ENCODE measurements around the gene TMEM138. TPM values are rescaled to one million over a fixed set of nuclear protein-coding genes. Genes with fewer than 3 reads are reported as not detected.

TMEM138 gene
- polyA plus RNA-seq, 1 donor from 2014 or later: 44.1 TPM

DNA sequence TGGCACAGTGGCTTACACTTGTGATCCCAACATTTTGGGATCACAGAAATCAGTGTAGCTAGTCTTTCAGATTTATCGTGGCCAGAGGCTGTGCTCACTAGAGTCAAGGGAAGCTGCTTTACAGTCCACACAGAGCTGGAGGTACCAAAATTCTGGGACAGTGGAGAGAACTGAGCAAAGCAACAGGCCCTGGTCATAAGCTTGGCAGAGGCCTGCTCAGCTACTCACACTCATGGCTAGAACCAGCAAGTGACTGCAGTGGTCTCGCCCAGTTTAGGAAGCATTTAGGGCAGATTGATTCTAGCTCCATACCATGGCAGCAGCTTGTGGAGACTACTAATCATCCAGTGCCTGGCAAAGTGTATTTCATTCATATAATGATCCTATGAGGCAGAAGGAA, 39.0 kb downstream of the TMEM138 start:
- Mint-ChIP-seq H3K4me3 (no peak overlapping the region), H3K27ac (peak overlapping the region in 2 of 3 donors; percentile 2 to 44), H3K9me3 (no peaks in the 10 kb centered on the region), H3K36me3 (no peaks in the 10 kb centered on the region), H3K4me1 (peaks cover 0 to 4% (median 2%) of the 10 kb centered on the region in 3 donors), H3K27me3 (no peaks in the 10 kb centered on the region)

DNA sequence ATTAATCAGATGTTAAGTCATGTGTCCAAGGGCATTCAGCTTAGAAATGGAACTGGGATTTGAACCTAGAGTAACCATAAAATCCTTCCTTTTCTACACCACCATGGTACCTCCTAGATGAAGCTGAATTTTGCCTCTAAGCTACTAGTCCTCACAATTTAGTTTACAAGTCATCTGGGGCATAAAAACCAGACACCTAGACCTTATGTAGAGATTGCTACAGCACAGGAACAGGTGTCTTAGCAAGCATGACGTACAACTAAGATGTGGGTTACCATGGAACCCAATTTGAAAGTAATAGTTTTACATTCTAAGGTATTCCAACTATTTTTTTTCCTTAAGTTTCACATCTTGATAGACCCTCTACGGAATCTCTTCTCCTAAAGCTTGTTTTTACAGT, 39.4 kb downstream of the TMEM138 start:
- H3K9me3 Mint-ChIP-seq: no peaks in the 10 kb centered on the region
- H3K4me3 Mint-ChIP-seq: no peak overlapping the region
- no peaks in the 10 kb centered on the region for H3K27me3 Mint-ChIP-seq
- no peaks in the 10 kb centered on the region for H3K36me3 Mint-ChIP-seq
- no peak overlapping the region for H3K27ac Mint-ChIP-seq
- peaks cover 0 to 4% (median 2%) of the 10 kb centered on the region in 3 donors for H3K4me1 Mint-ChIP-seq

DNA sequence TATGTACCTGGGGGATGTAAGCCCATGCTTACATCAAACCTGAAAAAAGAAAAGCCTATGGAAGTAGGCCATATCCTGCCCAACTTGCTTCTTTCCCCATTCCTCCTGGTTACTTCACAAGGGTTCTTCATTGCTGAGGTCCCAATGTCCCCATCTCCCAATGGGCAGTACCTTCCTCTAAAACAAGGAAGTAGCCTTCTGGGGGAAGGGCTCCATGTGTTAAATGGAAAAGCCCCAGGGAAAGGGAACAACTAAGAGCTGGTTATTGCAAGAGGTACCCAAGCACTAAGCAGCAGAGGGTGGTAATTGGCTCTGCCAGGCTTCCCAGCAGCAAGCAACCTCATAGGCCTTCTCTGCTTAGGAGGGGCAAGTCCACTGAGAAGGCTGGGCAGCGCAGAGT, 41.5 kb downstream of the TMEM138 start:
- Mint-ChIP-seq H3K4me1 (peaks cover 0 to 5% (median 4%) of the 10 kb centered on the region in 3 donors), H3K27ac (peak overlapping the region in 2 of 3 donors; percentile 14 to 35), H3K36me3 (no peaks in the 10 kb centered on the region)

DNA sequence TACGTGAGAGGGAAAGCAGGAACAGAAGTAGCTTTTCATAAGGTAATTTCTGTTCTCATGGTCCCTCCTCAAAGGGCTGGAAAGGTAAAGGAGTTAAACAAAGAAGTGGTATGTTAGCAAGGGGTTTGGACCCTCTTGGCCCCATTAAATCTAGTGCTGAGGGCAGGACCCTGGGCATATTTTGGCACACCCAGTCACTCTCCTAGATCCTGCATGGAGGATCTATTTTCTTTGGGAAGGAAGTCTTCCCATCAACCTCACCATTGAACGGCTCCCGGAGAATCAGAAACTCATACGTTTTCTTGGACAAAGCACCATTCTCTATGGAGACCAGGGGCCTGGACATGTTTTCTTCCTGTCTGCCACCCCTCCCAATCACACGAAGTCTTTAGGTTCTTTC, 41.9 kb downstream of the TMEM138 start:
- Mint-ChIP-seq H3K27me3 (no peaks in the 10 kb centered on the region), H3K9me3 (no peaks in the 10 kb centered on the region), H3K4me3 (no peak overlapping the region), H3K4me1 (peaks cover 0 to 5% (median 4%) of the 10 kb centered on the region in 3 donors), H3K27ac (peak overlapping the region in 1 of 3 donors; percentile 14), H3K36me3 (no peaks in the 10 kb centered on the region)

More for the DNA sequence above, 41.5 kb downstream of the TMEM138 start:
- no peaks in the 10 kb centered on the region for H3K9me3 Mint-ChIP-seq
- no peaks in the 10 kb centered on the region for H3K27me3 Mint-ChIP-seq
- H3K4me3 Mint-ChIP-seq: no peak overlapping the region

DNA sequence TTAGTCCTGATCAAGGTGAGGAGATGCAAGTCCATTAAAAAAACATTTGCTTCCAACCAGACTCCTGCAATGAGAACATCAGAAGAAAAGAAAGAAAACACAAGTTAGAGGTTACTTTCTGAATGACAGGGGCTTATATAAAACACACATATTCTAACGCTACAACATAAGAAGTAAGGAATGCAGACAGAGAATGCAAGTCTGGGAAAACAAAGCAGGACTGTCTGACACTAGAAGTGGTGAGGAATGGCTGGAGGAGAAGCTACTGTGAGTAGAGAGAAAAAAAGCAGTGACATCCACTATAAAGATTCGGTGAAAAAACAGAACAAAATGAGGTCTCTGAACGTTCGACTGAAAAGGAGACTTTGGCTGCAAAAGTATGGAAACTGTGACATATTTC, 42.5 kb downstream of the TMEM138 start:
- Mint-ChIP-seq H3K27ac (no peak overlapping the region), H3K27me3 (no peaks in the 10 kb centered on the region), H3K4me3 (no peak overlapping the region), H3K4me1 (peaks cover 0 to 5% (median 4%) of the 10 kb centered on the region in 3 donors), H3K9me3 (no peaks in the 10 kb centered on the region), H3K36me3 (no peaks in the 10 kb centered on the region)

DNA sequence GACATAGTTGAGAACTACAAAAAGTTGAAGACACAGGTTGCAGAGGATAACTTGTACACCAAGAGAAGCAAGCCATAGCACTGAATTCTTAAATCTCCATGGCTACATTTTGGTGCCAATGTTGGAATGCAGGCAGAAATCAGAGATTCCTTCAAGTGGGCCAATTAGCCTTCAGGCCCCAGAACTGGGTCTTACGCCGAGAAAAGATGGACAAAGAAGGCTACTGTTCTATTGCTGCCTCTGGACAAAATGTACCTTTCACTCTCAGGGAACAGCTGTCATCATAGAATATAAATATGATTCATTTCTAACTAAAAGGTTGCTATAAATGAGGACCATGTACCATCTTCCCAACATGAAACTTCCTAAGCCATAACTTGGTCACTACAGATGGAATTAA, 43.9 kb downstream of the TMEM138 start:
- Mint-ChIP-seq H3K27me3 (no peaks in the 10 kb centered on the region), H3K4me1 (peaks cover 0 to 5% (median 4%) of the 10 kb centered on the region in 3 donors), H3K9me3 (no peaks in the 10 kb centered on the region), H3K27ac (peak overlapping the region in 1 of 3 donors; percentile 31), H3K4me3 (no peak overlapping the region), H3K36me3 (no peaks in the 10 kb centered on the region)

DNA sequence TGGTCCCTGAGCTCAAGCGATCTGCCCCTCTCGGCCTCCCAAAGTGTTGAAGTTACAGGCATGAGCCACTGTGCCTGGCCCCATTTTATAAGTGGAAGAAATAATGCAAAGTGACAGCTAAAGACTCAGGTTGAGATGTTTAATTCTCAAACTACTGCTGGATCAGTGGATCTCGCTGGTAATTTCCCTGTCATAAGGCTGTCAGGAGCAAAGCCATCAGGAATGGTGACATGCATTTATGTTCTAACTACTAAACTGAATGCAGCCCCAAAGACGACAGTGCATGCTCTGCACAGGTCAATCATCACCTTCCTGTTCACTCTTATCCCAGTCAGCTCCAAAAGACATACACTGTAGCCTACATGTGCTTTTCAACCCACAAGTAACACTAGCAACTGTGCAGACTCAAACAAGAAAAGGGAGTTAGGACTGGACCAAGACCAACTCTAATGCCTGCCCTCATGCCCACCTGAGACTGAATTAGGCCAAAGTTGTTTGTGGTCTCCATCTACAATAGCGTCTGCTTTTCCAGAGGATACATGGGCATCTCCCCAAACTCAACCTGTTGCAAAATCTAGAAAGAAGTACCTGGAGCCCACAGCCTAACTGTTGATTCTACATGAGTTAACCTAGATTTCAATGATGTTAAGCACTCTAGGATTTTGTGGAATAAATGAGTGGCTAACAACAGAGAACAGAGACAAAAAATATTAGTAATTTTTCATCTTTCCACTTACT, 45.0 kb downstream of the TMEM138 start:
- no peaks in the 10 kb centered on the region for H3K27me3 Mint-ChIP-seq
- H3K36me3 Mint-ChIP-seq: no peaks in the 10 kb centered on the region
- H3K9me3 Mint-ChIP-seq: no peaks in the 10 kb centered on the region
- H3K27ac Mint-ChIP-seq: peak overlapping the region in 1 of 3 donors; percentile 72
- no peak overlapping the region for H3K4me3 Mint-ChIP-seq
- peaks cover 0 to 5% (median under 1%) of the 10 kb centered on the region in 3 donors for H3K4me1 Mint-ChIP-seq

DNA sequence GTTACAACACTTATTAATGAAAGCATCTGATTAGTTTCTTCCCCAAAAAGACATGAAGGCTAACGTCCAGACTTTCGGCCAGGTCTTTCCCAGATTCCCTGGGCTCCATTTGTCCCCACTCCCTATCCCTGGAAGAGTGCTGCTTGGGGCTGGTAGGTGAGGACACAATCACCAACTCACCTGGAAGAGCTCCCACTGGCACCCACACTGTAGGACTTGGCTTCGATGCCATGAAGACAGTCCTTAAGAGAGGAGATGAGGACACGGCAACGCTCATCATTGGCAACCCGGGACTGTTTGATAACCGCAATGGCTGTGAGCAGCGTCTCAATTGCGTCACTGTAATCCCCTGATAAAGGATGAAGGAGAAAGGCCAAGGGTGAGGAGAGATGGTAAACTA, 49.4 kb downstream of the TMEM138 start:
- Mint-ChIP-seq H3K27me3 (no peaks in the 10 kb centered on the region), H3K36me3 (no peaks in the 10 kb centered on the region), H3K27ac (peak overlapping the region in 1 of 3 donors; percentile 69)

DNA sequence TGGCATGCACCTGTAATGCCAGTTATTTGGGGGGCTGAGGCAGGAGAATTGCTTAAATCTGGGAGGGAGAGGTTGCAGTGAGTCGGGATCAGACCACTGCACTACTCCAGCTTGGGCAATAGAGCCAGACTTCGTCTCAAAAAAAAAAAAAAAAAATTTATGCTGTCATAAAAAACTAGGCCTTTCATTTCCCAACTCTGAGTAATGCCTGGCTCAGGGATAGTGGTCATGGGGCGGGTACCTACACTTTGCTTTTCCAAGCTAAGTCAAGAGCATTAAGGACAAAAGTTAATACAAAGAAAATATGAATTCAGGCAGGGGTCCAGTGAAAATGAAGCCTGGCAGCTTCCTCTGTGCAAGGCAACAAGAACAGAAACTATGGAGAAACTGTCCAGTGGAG, 51.3 kb downstream of the TMEM138 start:
- H3K27ac Mint-ChIP-seq: no peak overlapping the region
- H3K4me3 Mint-ChIP-seq: no peak overlapping the region
- H3K4me1 Mint-ChIP-seq: peaks cover 0 to 7% (median 0%) of the 10 kb centered on the region in 3 donors
- H3K27me3 Mint-ChIP-seq: no peaks in the 10 kb centered on the region
- no peaks in the 10 kb centered on the region for H3K9me3 Mint-ChIP-seq
- H3K36me3 Mint-ChIP-seq: no peaks in the 10 kb centered on the region

More for the DNA sequence above, 49.4 kb downstream of the TMEM138 start:
- Mint-ChIP-seq H3K4me3 (no peak overlapping the region), H3K9me3 (no peaks in the 10 kb centered on the region), H3K4me1 (peaks cover 0 to 3% (median 0%) of the 10 kb centered on the region in 3 donors)

DNA sequence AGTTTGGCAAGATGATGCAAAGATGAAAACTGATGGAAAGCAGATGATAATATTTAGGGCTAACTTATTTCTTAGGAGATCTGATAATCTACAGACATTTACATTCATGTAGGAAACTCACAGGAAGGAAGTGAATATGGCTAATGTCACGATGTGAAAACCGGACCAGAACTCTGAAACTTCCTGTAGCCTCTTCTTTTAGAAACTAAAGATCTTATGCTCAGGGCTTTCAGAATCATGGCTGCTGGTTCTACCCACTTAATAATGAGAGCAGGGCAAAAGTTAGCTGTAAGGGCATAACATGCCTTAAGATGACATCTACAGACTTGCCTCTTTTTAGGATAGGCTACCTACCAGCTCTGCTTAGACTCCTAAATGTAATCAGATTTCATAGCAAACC, 52.4 kb downstream of the TMEM138 start:
- no peaks in the 10 kb centered on the region for H3K27me3 Mint-ChIP-seq
- no peak overlapping the region for H3K27ac Mint-ChIP-seq
- no peak overlapping the region for H3K4me3 Mint-ChIP-seq
- H3K36me3 Mint-ChIP-seq: no peaks in the 10 kb centered on the region
- H3K4me1 Mint-ChIP-seq: peaks cover 0 to 7% (median 0%) of the 10 kb centered on the region in 3 donors
- no peaks in the 10 kb centered on the region for H3K9me3 Mint-ChIP-seq

DNA sequence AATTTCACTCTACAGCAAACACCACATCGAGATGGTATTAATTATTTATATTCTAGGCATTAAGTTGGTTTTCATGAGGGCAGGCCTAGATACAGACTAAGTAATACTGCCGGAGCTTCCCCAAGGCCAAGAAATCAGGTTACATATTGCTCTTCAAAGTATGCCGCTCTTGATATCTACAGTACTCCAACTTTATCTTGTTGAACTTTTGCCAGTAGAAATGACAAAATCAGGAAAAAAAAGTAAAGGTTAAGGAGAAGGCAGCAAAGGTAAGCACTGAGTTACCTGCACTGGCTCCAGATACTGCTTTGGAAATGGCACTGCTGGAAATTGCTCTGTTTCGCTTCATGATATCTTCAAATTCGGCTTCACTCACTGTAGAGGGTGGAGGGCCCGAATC, 53.2 kb downstream of the TMEM138 start:
- Mint-ChIP-seq H3K4me3 (no peak overlapping the region), H3K4me1 (peaks cover 0 to 7% (median 0%) of the 10 kb centered on the region in 3 donors), H3K9me3 (no peaks in the 10 kb centered on the region), H3K27me3 (no peaks in the 10 kb centered on the region), H3K36me3 (no peaks in the 10 kb centered on the region), H3K27ac (peak overlapping the region in 1 of 3 donors; percentile 47)

DNA sequence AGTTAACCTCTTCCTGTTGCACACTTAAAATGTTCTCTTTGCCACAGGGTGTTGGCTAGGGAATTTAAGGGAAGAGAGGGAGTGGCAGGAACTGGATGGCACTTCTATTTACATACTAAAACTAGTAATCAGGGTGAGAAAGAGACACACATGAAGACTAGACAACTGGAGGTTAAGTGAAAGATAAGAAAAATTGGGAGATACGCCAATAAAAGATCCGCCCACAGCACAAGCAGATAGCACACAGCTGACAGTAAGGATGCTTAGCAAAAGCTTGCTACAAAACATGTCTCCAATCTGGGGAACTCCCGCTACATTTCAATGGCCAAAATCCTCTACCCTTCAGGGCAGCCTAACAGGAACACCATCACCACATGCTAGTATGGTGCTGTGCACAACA, 54.8 kb downstream of the TMEM138 start:
- Mint-ChIP-seq H3K27me3 (no peaks in the 10 kb centered on the region), H3K4me1 (peaks cover 0 to 10% (median 4%) of the 10 kb centered on the region in 3 donors), H3K27ac (peak overlapping the region in 1 of 3 donors; percentile 81), H3K9me3 (no peaks in the 10 kb centered on the region), H3K36me3 (peaks cover 1% of the 10 kb centered on the region), H3K4me3 (no peak overlapping the region)

DNA sequence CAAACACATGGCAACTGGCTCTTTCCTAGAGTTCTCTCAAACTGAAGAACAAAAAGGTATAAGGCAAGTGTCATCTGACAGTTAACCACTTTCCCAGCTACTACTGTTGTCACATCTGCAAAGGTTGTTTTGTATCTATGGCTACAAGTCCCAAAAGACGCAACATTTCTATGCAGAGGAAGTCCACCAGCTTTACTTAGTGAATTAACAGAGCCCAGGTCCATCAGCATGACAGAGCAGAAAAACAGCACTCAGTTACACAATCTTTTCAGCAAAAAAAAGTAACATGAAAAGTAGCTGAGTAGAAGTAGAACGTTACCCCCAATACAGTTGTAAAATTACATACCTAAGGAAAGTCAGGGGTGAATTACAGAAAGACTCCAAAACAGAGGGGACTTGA, 55.5 kb downstream of the TMEM138 start:
- Mint-ChIP-seq H3K4me3 (no peak overlapping the region), H3K4me1 (peaks cover 1 to 12% (median 4%) of the 10 kb centered on the region in 3 donors), H3K36me3 (peaks cover 1% of the 10 kb centered on the region), H3K9me3 (no peaks in the 10 kb centered on the region), H3K27ac (no peak overlapping the region), H3K27me3 (no peaks in the 10 kb centered on the region)

DNA sequence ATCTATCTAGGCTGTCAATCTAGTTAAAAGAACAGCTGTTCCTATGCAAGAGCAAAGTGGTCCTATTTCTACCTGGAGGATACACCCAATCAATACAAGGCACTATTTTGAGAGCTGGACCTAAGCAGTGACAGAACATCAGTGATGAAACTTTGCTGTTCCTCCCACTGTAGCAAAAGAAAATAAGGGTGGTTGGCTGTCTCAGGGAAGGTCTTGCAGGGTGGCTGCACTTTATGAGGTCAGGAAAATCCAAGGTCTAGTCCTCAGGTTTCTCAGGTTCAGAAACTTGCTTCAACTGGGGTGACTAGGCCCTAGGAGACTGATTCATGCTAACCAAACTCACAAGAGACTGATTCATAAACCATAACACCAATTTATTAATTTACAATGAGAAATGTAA, 56.0 kb downstream of the TMEM138 start:
- Mint-ChIP-seq H3K27me3 (no peaks in the 10 kb centered on the region), H3K36me3 (peaks cover 1% of the 10 kb centered on the region), H3K27ac (no peak overlapping the region), H3K4me1 (peaks cover 1 to 12% (median 4%) of the 10 kb centered on the region in 3 donors), H3K9me3 (no peaks in the 10 kb centered on the region), H3K4me3 (no peak overlapping the region)
